Measurements from ENCODE around the gene ZNF134. TPM values are rescaled to one million over a fixed set of nuclear protein-coding genes. Genes with fewer than 3 reads are reported as not detected.
A peak's percentile ranks its signal among the peaks of the same experiment; 100 is the strongest.

ZNF134 gene
- total RNA-seq, 1 donor from 2014 or later = 32.3 TPM

GRCh38 chr19:57583521-57584416, 30.3 kb upstream of the ZNF134 start, which contains the start of gene ZIK1:
ZIK1 (plus strand) TSS chr19:57584145; CDS start chr19:57584357, 212 bp downstream.
- Histone ChIP-seq H3K36me3 (ENCODE audit: insufficient read depth, low read length) (peaks cover 4% of the 10 kb centered on the region), H3K27ac (ENCODE audit: low read depth, low read length) (no peak within 1 kb of the TSS), H3K9me3 (ENCODE audit: insufficient read depth, low read depth, low read length) (peaks cover 41% of the 10 kb centered on the region), H3K79me2 (ENCODE audit: insufficient read depth, low read length) (peaks cover 12% of the 10 kb centered on the region), H3K4me1 (ENCODE audit: insufficient read depth, low read length) (peaks cover 6% of the 10 kb centered on the region), H3K27me3 (ENCODE audit: insufficient read depth, low read length) (no peaks in the 10 kb centered on the region), H3K4me3 (ENCODE audit: insufficient read depth, low read depth, low read length) (peak within 1 kb of the TSS; percentile 73), H4K20me1 (ENCODE audit: insufficient read depth, low read length) (no peaks in the 10 kb centered on the region), H3K4me2 (ENCODE audit: low read length) (peak within 1 kb of the TSS; percentile 89), H3K9ac (ENCODE audit: low read length) (peak within 1 kb of the TSS; percentile 64), H2AFZ (ENCODE audit: low read depth, low read length) (peak within 1 kb of the TSS; percentile 100)
- Mint-ChIP-seq H3K27ac (ENCODE audit: unreplicated experiment) (peak within 1 kb of the TSS; percentile 42), H3K4me1 (ENCODE audit: low read depth, unreplicated experiment) (peaks cover 9% of the 10 kb centered on the region), H3K27me3 (ENCODE audit: low read depth, unreplicated experiment) (no peaks in the 10 kb centered on the region), H3K9me3 (ENCODE audit: unreplicated experiment) (peaks cover 32% of the 10 kb centered on the region), H3K4me3 (ENCODE audit: unreplicated experiment) (peak within 1 kb of the TSS; percentile 91), H3K36me3 (ENCODE audit: low read depth, unreplicated experiment) (peaks cover 34% of the 10 kb centered on the region)
- peak; percentile 75 for FAIRE-seq
- TF ChIP-seq EZH2 (IDR thresholded peaks at IDR 0.05; ENCODE audit: insufficient read depth, low read length) = no peak
- TF ChIP-seq, protein P1, sequence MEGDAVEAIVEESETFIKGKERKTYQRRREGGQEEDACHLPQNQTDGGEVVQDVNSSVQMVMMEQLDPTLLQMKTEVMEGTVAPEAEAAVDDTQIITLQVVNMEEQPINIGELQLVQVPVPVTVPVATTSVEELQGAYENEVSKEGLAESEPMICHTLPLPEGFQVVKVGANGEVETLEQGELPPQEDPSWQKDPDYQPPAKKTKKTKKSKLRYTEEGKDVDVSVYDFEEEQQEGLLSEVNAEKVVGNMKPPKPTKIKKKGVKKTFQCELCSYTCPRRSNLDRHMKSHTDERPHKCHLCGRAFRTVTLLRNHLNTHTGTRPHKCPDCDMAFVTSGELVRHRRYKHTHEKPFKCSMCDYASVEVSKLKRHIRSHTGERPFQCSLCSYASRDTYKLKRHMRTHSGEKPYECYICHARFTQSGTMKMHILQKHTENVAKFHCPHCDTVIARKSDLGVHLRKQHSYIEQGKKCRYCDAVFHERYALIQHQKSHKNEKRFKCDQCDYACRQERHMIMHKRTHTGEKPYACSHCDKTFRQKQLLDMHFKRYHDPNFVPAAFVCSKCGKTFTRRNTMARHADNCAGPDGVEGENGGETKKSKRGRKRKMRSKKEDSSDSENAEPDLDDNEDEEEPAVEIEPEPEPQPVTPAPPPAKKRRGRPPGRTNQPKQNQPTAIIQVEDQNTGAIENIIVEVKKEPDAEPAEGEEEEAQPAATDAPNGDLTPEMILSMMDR (IDR thresholded peaks at IDR 0.05; ENCODE audit: insufficient read depth, low read depth, low read length) = no peak
- peak; percentile 87 for DNase-seq (ENCODE audit: low read depth)

GRCh38 chr19:57587529-57587928, 26.5 kb upstream of the ZNF134 start:
- H3K9me3 ChIP-seq (ENCODE audit: insufficient read depth, low read depth, low read length) = peaks cover 67% of the 10 kb centered on the region
- H3K79me2 ChIP-seq (ENCODE audit: insufficient read depth, low read length) = peaks cover 12% of the 10 kb centered on the region
- no peak overlapping the region for H2AFZ ChIP-seq (ENCODE audit: low read depth, low read length)
- no peak for TF ChIP-seq EZH2 (IDR thresholded peaks at IDR 0.05; ENCODE audit: insufficient read depth, low read length)
- TF ChIP-seq, protein P1 (IDR thresholded peaks at IDR 0.05; ENCODE audit: insufficient read depth, low read depth, low read length) = no peak
- peak; percentile 87 for FAIRE-seq
- peak overlapping the region; percentile 4 for H3K4me2 ChIP-seq (ENCODE audit: low read length)
- H3K9ac ChIP-seq (ENCODE audit: low read length) = no peak overlapping the region
- H4K20me1 ChIP-seq (ENCODE audit: insufficient read depth, low read length) = no peaks in the 10 kb centered on the region
- Mint-ChIP-seq H3K27ac (ENCODE audit: unreplicated experiment) (peak overlapping the region; percentile 29), H3K9me3 (ENCODE audit: unreplicated experiment) (peaks cover 50% of the 10 kb centered on the region), H3K4me1 (ENCODE audit: low read depth, unreplicated experiment) (peaks cover 9% of the 10 kb centered on the region), H3K4me3 (ENCODE audit: unreplicated experiment) (peak overlapping the region; percentile 58), H3K36me3 (ENCODE audit: low read depth, unreplicated experiment) (peaks cover 69% of the 10 kb centered on the region), H3K27me3 (ENCODE audit: low read depth, unreplicated experiment) (no peaks in the 10 kb centered on the region)
- no peak overlapping the region for H3K27ac ChIP-seq (ENCODE audit: low read depth, low read length)
- no peak overlapping the region for H3K4me3 ChIP-seq (ENCODE audit: insufficient read depth, low read depth, low read length)
- H3K36me3 ChIP-seq (ENCODE audit: insufficient read depth, low read length) = peaks cover 26% of the 10 kb centered on the region
- peak; percentile 79 for DNase-seq (ENCODE audit: low read depth)
- H3K27me3 ChIP-seq (ENCODE audit: insufficient read depth, low read length) = no peaks in the 10 kb centered on the region
- H3K4me1 ChIP-seq (ENCODE audit: insufficient read depth, low read length) = peaks cover 6% of the 10 kb centered on the region
